DND-41 (cell line): ENCODE results near the gene GGA2.

Experiments
- ATAC-seq: fragments of 200-7000 bp; cut with Tn5 transposase; 3 replicates; pipeline ENCODE4 v1.9.1; 2021; ENCODE audit warnings: low read depth; ENCODE audit not compliant: insufficient read depth
- DNase-seq: peaks from one replicate; pipeline ENCODE4 v3.0.0-alpha.2; 2020
- H2AFZ ChIP-seq: 2 replicates; pipeline ENCODE4 v1.6.0; 2012; ENCODE audit warnings: low read depth, low read length
- H3K27ac ChIP-seq: 2 replicates; pipeline ENCODE4 v1.5.1; 2012; ENCODE audit warnings: low read length, inconsistent platforms
- H3K27me3 ChIP-seq: fragments of 200-600 bp; sonication (generic); 2 replicates; pipeline ENCODE4 v1.6.0; 2012; ENCODE audit warnings: low read length, mild to moderate bottlenecking, inconsistent platforms; ENCODE audit not compliant: insufficient read depth, poor library complexity
- H3K36me3 ChIP-seq: 2 replicates; pipeline ENCODE4 v1.5.1; 2012; ENCODE audit warnings: low read length, inconsistent platforms; ENCODE audit not compliant: insufficient read depth
- H3K4me1 ChIP-seq: 2 replicates; pipeline ENCODE4 v1.5.1; 2012; ENCODE audit warnings: mild to moderate bottlenecking, low read length; ENCODE audit not compliant: insufficient read depth
- H3K4me2 ChIP-seq: 2 replicates; pipeline ENCODE4 v1.6.0; 2012; ENCODE audit warnings: mild to moderate bottlenecking, moderate library complexity, low read length, inconsistent platforms; ENCODE audit not compliant: insufficient read depth
- H3K4me3 ChIP-seq, 2 experiments: fragments of 200-600 bp in 1 of 2; shearing (Covaris generic) in 1 of 2; 2 replicates each; pipeline ENCODE4 v1.5.1; 2012 to 2016; ENCODE audit warnings: inconsistent platforms in 2 of 2, low read length in 2 of 2, mild to moderate bottlenecking in 2 of 2, low read depth in 1 of 2, moderate library complexity in 1 of 2
- H3K79me2 ChIP-seq: 2 replicates; pipeline ENCODE4 v1.6.0; 2012; ENCODE audit warnings: low read length, inconsistent platforms; ENCODE audit not compliant: insufficient read depth
- H3K9ac ChIP-seq: 2 replicates; pipeline ENCODE4 v1.6.0; 2012; ENCODE audit warnings: low read depth, mild to moderate bottlenecking, inconsistent platforms, low read length, moderate library complexity
- H3K9me3 ChIP-seq: 2 replicates; pipeline ENCODE4 v1.5.1; 2012; ENCODE audit warnings: low read length, moderate library complexity, mild to moderate bottlenecking, inconsistent platforms; ENCODE audit not compliant: insufficient read depth, severe bottlenecking
- H4K20me1 ChIP-seq: 2 replicates; pipeline ENCODE4 v1.6.0; 2012; ENCODE audit warnings: low read length; ENCODE audit not compliant: insufficient read depth
- EZH2 ChIP-seq: IDR thresholded peaks from 3 replicates; pipeline ENCODE4 v1.6.1; 2012; ENCODE audit warnings: borderline replicate concordance, low read depth, mild to moderate bottlenecking, moderate library complexity, low read length, inconsistent platforms; ENCODE audit not compliant: severe bottlenecking
- TF ChIP-seq, protein P1 (sequence below): IDR thresholded peaks from 2 replicates; pipeline ENCODE4 v1.5.1; 2012; ENCODE audit warnings: borderline replicate concordance, low read length, moderate library complexity, mild to moderate bottlenecking; ENCODE audit not compliant: poor library complexity, severe bottlenecking; ENCODE audit errors: extremely low read depth

Gene GGA2

GRCh38 chr16:23432176-23433128 lies 77.8 kb downstream of the GGA2 start:
- Histone ChIP-seq H3K4me2 (no peak overlapping the region), H3K4me3 (no peak overlapping the region), H3K27me3 (no peaks in the 10 kb centered on the region), H3K27ac (no peak overlapping the region), H4K20me1 (no peaks in the 10 kb centered on the region), H3K4me1 (no peaks in the 10 kb centered on the region), H3K79me2 (no peaks in the 10 kb centered on the region), H3K9me3 (no peaks in the 10 kb centered on the region), H2AFZ (no peak overlapping the region), H3K36me3 (peaks cover 60% of the 10 kb centered on the region), H3K9ac (no peak overlapping the region)
- DNase-seq (no peak), ATAC-seq (no peak)
- TF ChIP-seq EZH2, result no peak
- TF ChIP-seq, protein P1, sequence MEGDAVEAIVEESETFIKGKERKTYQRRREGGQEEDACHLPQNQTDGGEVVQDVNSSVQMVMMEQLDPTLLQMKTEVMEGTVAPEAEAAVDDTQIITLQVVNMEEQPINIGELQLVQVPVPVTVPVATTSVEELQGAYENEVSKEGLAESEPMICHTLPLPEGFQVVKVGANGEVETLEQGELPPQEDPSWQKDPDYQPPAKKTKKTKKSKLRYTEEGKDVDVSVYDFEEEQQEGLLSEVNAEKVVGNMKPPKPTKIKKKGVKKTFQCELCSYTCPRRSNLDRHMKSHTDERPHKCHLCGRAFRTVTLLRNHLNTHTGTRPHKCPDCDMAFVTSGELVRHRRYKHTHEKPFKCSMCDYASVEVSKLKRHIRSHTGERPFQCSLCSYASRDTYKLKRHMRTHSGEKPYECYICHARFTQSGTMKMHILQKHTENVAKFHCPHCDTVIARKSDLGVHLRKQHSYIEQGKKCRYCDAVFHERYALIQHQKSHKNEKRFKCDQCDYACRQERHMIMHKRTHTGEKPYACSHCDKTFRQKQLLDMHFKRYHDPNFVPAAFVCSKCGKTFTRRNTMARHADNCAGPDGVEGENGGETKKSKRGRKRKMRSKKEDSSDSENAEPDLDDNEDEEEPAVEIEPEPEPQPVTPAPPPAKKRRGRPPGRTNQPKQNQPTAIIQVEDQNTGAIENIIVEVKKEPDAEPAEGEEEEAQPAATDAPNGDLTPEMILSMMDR, result no peak

- Histone ChIP-seq H3K9me3 (no peaks in the 10 kb centered on the region), H3K27me3 (no peaks in the 10 kb centered on the region), H3K4me1 (no peaks in the 10 kb centered on the region), H4K20me1 (no peaks in the 10 kb centered on the region), H3K9ac (no peak overlapping the region), H2AFZ (no peak overlapping the region), H3K79me2 (no peaks in the 10 kb centered on the region), H3K4me2 (no peak overlapping the region), H3K27ac (no peak overlapping the region), H3K36me3 (peaks cover 42% of the 10 kb centered on the region), H3K4me3 (no peak overlapping the region)
- no peak for TF ChIP-seq EZH2
- TF ChIP-seq, protein P1, result no peak
- DNase-seq, result no peak
- ATAC-seq, result no peak
Measured at GRCh38 chr16:23428351-23428750, 81.9 kb downstream of the GGA2 start.

- no peaks in the 10 kb centered on the region for H3K9me3 ChIP-seq
- no peak for ATAC-seq
- H4K20me1 ChIP-seq, result no peaks in the 10 kb centered on the region
- no peaks in the 10 kb centered on the region for H3K27me3 ChIP-seq
- H3K4me1 ChIP-seq, result no peaks in the 10 kb centered on the region
- H3K79me2 ChIP-seq, result no peaks in the 10 kb centered on the region
- TF ChIP-seq EZH2, result no peak
- TF ChIP-seq, protein P1, result no peak
- H2AFZ ChIP-seq, result no peak overlapping the region
- DNase-seq, result no peak
- peaks cover 16% of the 10 kb centered on the region; the same call in 1 of the 2 replicates for H3K36me3 ChIP-seq
- no peak overlapping the region for H3K4me3 ChIP-seq
- H3K27ac ChIP-seq, result no peak overlapping the region
- H3K4me2 ChIP-seq, result no peak overlapping the region
- H3K9ac ChIP-seq, result no peak overlapping the region
Measured at GRCh38 chr16:23424292-23424958, 85.9 kb downstream of the GGA2 start.
